ENCODE results near the gene IGF1R. TPM values are rescaled to one million over a fixed set of nuclear protein-coding genes. Genes with fewer than 3 reads are reported as not detected.
"Not testable (repeated sequence)": the region's sequence is repeated elsewhere in the genome, so short reads cannot be mapped to it uniquely, and the experiment has no call there.

The IGF1R gene
- total RNA-seq, 2 experiments from 2014 or later, result 17.7 to 18.9 TPM

DNA sequence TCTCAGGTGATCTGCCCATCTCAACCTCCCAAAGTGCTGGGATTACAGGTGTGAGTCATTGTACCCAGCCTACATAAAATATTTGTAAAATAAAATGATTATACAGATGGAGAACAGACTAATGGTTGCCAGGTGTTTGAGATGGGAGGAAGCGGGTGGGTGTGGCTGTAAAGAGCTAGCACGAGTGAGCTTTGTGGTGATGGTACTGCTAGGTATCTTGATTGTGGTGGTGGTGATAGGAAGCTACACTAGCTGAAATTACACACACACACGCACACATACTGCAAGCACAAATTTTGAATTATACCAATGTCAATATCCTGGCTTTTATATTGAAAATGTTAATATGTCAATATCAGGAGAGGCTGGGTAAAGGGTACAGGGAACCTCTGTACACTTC lies 353.9 kb downstream of the IGF1R start:
- Mint-ChIP-seq H3K36me3 (no peaks in the 10 kb centered on the region), H3K9me3 (peaks cover 5% of the 10 kb centered on the region), H3K4me3 (no peak overlapping the region), H3K27me3 (no peaks in the 10 kb centered on the region), H3K4me1 (peaks cover 4% of the 10 kb centered on the region), H3K27ac (no peak overlapping the region)
- no peak for DNase-seq

DNA sequence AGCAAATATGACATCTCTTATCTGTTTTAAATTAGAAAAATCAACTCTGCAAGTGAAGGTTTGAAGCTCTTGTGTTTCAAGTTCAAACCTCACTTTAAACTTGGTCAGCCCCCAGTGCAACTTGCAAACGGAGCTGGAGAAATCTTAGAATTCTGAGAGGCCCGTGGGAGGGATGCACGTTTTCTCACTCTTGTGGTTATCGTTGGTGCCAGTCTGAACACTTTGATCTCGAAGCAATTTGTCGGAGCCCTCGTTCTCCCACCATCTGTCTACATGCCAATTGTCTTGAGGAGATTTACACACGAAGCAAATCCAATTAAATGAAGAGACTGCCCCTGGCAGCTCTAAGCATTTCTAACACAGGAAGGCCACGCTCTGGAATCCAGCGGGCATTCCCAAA lies 355.0 kb downstream of the IGF1R start:
- H3K9me3 Mint-ChIP-seq, DNase-seq, H3K27me3 Mint-ChIP-seq, H3K4me3 Mint-ChIP-seq, H3K27ac Mint-ChIP-seq, H3K4me1 Mint-ChIP-seq, H3K36me3 Mint-ChIP-seq: not testable (repeated sequence)

DNA sequence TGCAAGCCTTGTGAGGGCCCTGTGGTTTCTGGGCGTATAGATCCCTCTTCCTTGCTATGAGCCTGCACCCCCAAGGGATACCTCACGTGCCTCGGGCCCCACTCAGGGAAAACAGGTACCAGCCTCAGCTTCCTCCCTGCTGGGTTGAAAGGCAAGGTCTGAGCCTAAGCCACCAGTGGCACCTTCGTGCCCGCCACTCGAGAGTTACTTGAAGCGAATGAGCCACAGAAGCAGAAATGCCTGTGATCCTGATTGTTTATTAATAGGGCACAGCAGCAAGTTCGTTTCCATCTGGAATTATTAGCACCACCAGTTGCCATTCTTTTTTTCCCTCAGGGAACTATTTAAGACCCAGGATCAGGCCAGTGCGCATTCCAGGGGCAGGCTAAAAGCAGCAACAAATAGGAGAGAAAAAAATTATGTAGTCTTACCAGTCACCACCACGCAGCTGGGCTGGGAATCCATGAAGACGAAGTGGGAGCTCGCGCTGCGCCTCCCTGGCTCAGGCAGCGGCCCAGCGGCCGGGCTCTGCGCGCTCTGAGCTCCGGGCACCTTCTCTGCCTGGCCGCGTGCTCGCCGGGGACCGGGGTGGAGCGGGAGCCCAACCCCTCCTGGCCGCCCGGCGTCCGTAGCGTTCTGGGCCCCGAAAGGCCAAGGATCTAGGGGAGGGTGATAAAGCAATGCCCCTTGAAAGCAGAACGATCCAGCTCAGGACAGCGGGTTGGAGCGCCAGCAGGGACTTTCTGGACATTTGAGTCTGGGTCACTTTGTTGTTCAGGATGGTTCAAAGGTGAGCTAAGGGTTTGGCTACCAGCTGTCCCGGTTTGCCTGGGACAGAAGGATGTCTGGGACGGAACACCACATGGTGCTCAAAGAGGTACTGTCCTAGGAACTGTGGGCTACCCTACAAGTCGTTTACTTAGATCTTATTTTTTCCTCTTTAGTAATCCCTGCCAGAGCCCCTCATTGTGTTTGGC lies 356.9 kb downstream of the IGF1R start:
- not testable (repeated sequence) for H3K36me3 Mint-ChIP-seq, H3K4me1 Mint-ChIP-seq, H3K9me3 Mint-ChIP-seq, H3K27ac Mint-ChIP-seq, H3K4me3 Mint-ChIP-seq, DNase-seq, H3K27me3 Mint-ChIP-seq

DNA sequence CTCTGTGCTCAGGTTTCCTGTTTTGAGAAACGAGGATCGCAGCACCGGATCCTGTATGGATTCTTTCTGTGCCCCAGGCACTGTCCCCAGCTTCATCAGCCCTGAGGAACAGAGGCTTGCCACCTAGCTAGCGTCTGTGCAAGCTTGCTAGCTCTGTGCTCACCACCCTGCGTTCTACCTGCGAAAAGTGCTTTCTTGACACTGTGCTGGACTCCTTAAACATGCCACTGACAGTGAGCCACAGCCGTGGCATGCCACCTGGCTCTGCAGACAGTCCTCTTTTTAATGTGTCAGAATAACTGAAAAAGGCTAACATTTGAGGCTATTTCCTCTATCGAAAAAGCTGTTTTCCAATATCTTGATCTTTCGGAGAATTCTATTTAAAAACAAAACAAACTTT lies 357.8 kb downstream of the IGF1R start:
- no peak for DNase-seq

DNA sequence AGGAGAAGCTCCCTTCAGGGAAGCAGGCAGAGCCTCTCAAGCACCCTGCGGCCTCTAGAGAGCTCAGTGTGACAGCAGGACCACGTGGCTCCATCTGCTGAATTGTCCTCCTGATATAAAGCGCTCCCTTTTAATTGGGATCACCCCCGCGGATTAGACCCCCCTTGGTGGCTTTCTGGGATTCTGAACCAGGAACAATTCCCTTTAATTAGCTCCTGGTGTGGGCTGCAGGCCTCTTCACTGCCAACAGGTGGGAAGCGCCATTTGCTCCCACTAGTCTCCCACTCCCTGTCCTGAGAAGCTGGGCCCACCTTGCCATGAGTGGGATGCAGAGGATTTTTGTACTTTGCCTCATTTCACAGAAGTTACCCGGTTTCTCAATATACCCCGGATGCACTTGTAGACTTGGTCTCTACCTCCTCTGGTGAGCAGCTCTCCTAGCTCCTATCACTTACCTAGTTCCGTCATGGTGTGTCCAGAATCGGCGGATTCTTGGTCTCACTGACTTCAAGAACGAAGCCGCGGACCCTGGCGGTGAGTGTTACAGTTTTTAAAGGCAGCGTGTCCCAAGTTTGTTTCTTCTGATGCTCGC lies 358.7 kb downstream of the IGF1R start:
- no peak for DNase-seq
- Mint-ChIP-seq H3K9me3 (no peaks in the 10 kb centered on the region), H3K4me3 (no peak overlapping the region), H3K4me1 (peaks cover 4% of the 10 kb centered on the region), H3K27me3 (no peaks in the 10 kb centered on the region), H3K27ac (no peak overlapping the region), H3K36me3 (no peaks in the 10 kb centered on the region)

More for the DNA sequence above, 357.8 kb downstream of the IGF1R start:
- Mint-ChIP-seq H3K4me3 (no peak overlapping the region), H3K36me3 (no peaks in the 10 kb centered on the region), H3K9me3 (no peaks in the 10 kb centered on the region), H3K27ac (no peak overlapping the region), H3K4me1 (peaks cover 4% of the 10 kb centered on the region), H3K27me3 (no peaks in the 10 kb centered on the region)

DNA sequence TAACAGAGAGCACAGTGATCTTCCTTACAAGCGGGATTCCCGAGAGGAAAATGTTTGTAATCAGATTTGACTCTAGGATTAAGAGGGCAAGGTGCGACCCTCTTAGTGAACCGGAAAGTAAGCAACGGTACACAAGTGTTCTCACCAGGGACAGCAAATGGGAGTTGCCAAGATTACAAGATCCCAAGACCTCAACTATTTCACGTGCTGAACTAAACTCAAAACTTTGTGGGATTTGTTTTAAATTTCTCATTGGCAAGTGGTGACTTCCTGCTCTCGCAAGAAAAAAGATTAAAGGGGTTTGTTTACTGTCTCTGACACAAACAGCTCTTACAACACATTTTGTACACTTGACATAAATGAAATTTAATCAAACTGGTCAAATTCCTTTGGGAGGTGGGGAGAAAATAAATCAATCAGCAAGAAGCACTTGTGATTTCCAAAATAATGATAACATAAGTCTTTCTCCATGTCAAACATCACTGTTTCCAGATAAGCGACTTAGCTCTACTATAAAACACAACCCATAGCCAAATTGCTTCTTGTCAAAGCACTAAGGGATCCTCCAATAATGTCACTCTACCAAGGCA lies 361.5 kb downstream of the IGF1R start:
- Mint-ChIP-seq H3K4me1 (peaks cover 1% of the 10 kb centered on the region), H3K9me3 (no peaks in the 10 kb centered on the region), H3K4me3 (no peak overlapping the region), H3K27ac (no peak overlapping the region), H3K36me3 (no peaks in the 10 kb centered on the region), H3K27me3 (peaks cover 4% of the 10 kb centered on the region)
- DNase-seq, result no peak

DNA sequence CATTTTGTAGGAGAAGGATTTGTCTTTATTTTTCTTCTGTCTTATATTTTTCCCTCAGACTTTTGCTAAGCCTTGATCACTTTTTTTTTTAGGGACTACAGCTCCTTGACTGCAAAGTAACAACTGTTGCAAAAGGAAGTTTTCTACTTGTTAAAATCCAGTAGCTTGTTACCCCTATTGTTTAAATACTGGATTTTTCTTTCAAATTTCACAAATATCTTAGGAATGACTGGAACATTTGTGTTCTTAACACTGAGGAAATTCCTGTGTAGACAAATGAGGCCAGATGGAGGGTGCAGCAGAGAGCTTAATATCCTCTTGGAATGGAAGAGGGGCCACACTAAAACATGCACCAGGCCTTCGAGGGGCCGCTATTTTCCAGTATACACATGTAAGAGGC lies 362.4 kb downstream of the IGF1R start:
- H3K4me1 Mint-ChIP-seq, result peaks cover 1% of the 10 kb centered on the region
- H3K9me3 Mint-ChIP-seq, result no peaks in the 10 kb centered on the region
- H3K36me3 Mint-ChIP-seq, result no peaks in the 10 kb centered on the region
- H3K27me3 Mint-ChIP-seq, result peaks cover 8% of the 10 kb centered on the region
- no peak overlapping the region for H3K4me3 Mint-ChIP-seq
- H3K27ac Mint-ChIP-seq, result no peak overlapping the region
- no peak for DNase-seq
